ENCODE results near the gene MAN1A2. TPM values are rescaled to one million over a fixed set of nuclear protein-coding genes. Genes with fewer than 3 reads are reported as not detected.
"Not testable (repeated sequence)": the region's sequence is repeated elsewhere in the genome, so short reads cannot be mapped to it uniquely, and the experiment has no call there.

The MAN1A2 gene
- total and polyA plus RNA-seq, 2 experiments from 2014 or later: 24.7 to 45.0 TPM

DNA sequence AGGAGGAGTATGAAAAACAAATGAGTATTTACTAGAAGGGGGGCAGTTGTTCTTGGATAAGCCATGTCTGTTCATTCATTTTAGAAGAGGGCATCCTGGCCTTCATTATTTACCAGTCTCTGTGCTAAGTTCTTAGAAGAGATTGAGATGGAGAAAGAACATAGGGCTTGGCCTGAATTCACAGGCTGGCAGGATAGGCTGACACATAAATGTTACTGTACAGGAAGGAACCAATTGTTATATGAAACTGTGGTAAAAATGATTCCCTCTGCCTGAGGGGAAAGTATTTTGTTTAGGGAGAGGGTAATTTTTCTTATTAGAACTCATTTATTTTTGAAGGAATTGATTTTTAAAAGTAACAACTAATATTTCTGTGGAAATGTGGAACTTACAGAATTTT lies 99.5 kb downstream of the MAN1A2 start:
- Histone ChIP-seq H3K4me3 (no peak overlapping the region), H3K27ac (no peak overlapping the region), H3K4me2 (no peak overlapping the region), H3K9me2 (replicated peaks; ENCODE audit: insufficient read depth) (no peaks in the 10 kb centered on the region), H2AFZ (no peak overlapping the region), H4K20me1 (ENCODE audit: insufficient read depth, poor library complexity, severe bottlenecking) (no peaks in the 10 kb centered on the region), H3K9me3 (ENCODE audit: low read depth) (no peaks in the 10 kb centered on the region), H3K79me2 (no peaks in the 10 kb centered on the region), H3K4me1 (ENCODE audit: insufficient read depth) (no peaks in the 10 kb centered on the region), H3K27me3 (no peaks in the 10 kb centered on the region), H3K36me3 (replicated peaks; ENCODE audit: insufficient read depth, low read depth) (peaks cover 3% of the 10 kb centered on the region)
- DNase-seq (ENCODE audit: low spot score): no peak
- TF ChIP-seq, protein P1, sequence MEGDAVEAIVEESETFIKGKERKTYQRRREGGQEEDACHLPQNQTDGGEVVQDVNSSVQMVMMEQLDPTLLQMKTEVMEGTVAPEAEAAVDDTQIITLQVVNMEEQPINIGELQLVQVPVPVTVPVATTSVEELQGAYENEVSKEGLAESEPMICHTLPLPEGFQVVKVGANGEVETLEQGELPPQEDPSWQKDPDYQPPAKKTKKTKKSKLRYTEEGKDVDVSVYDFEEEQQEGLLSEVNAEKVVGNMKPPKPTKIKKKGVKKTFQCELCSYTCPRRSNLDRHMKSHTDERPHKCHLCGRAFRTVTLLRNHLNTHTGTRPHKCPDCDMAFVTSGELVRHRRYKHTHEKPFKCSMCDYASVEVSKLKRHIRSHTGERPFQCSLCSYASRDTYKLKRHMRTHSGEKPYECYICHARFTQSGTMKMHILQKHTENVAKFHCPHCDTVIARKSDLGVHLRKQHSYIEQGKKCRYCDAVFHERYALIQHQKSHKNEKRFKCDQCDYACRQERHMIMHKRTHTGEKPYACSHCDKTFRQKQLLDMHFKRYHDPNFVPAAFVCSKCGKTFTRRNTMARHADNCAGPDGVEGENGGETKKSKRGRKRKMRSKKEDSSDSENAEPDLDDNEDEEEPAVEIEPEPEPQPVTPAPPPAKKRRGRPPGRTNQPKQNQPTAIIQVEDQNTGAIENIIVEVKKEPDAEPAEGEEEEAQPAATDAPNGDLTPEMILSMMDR (IDR thresholded peaks at IDR 0.05; ENCODE audit: poor library complexity): no peak
- TF ChIP-seq EZH2phosphoT487 (IDR thresholded peaks at IDR 0.05; ENCODE audit: low read depth, severe bottlenecking, unreplicated experiment) (no peak), EZH2 (IDR thresholded peaks at IDR 0.05; ENCODE audit: borderline replicate concordance) (no peak)

DNA sequence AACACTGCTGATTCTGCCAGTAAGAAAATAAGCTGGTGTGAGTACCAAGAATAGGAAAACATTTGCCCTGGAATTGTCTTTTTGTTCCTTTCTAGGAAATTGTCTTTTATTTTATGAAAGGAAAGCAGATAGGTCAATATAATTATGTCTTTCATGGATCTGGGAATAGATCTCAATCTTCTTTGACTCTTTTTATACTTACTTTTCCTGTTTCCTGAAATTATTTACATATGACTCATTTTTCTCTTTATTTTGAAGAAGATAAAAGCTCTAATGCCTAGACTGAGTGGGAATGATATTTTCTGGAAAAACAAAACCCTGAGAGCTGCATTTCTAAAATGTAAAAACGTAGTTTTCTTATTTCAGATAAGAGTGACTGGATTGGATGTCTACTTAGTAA lies 100.1 kb downstream of the MAN1A2 start:
- H3K27ac ChIP-seq: no peak overlapping the region
- no peaks in the 10 kb centered on the region for H3K27me3 ChIP-seq
- TF ChIP-seq EZH2 (IDR thresholded peaks at IDR 0.05; ENCODE audit: borderline replicate concordance): no peak
- TF ChIP-seq, protein P1 (IDR thresholded peaks at IDR 0.05; ENCODE audit: poor library complexity): no peak
- TF ChIP-seq EZH2phosphoT487 (IDR thresholded peaks at IDR 0.05; ENCODE audit: low read depth, severe bottlenecking, unreplicated experiment): no peak
- DNase-seq (ENCODE audit: low spot score): no peak
- no peaks in the 10 kb centered on the region for H4K20me1 ChIP-seq (ENCODE audit: insufficient read depth, poor library complexity, severe bottlenecking)
- no peak overlapping the region for H3K4me2 ChIP-seq
- peaks cover 3% of the 10 kb centered on the region for H3K36me3 ChIP-seq (replicated peaks; ENCODE audit: insufficient read depth, low read depth)
- H3K79me2 ChIP-seq: no peaks in the 10 kb centered on the region
- no peaks in the 10 kb centered on the region for H3K9me3 ChIP-seq (ENCODE audit: low read depth)
- no peak overlapping the region for H3K4me3 ChIP-seq
- H3K9me2 ChIP-seq (replicated peaks; ENCODE audit: insufficient read depth): no peaks in the 10 kb centered on the region
- no peaks in the 10 kb centered on the region for H3K4me1 ChIP-seq (ENCODE audit: insufficient read depth)
- H2AFZ ChIP-seq: no peak overlapping the region
- WGBS (ENCODE audit: low lambda C conversion rate, missing lambda C conversion rate): 54% methylated on average over 1 of the region's 1 CpG

DNA sequence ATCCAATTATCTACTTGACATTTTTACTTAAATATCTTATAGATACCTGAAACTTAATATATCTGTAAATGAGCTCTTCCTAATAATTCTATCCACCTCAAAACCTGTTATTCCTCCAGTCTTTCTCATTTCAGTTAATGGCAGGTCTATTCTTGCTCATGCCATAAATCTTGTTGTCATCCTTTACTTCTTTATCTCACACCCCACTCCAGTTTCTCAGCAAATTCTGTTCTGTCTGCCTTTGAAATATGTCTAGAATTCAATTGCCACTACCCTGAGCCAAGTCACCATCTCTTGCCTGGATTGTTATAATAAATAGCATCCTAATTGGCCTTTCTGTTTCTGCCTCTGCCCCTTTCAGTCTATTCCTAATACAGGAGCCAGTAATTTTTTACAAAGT lies 105.8 kb downstream of the MAN1A2 start:
- H3K36me3 ChIP-seq (replicated peaks; ENCODE audit: insufficient read depth, low read depth): peaks cover 3% of the 10 kb centered on the region
- no peak overlapping the region for H3K4me3 ChIP-seq
- no peaks in the 10 kb centered on the region for H4K20me1 ChIP-seq (ENCODE audit: insufficient read depth, poor library complexity, severe bottlenecking)
- TF ChIP-seq, protein P1 (IDR thresholded peaks at IDR 0.05; ENCODE audit: poor library complexity): no peak
- TF ChIP-seq EZH2phosphoT487 (IDR thresholded peaks at IDR 0.05; ENCODE audit: low read depth, severe bottlenecking, unreplicated experiment) (no peak), EZH2 (IDR thresholded peaks at IDR 0.05; ENCODE audit: borderline replicate concordance) (no peak)
- no peaks in the 10 kb centered on the region for H3K4me1 ChIP-seq (ENCODE audit: insufficient read depth)
- H2AFZ ChIP-seq: no peak overlapping the region
- no peak for DNase-seq (ENCODE audit: low spot score)
- H3K79me2 ChIP-seq: no peaks in the 10 kb centered on the region
- H3K4me2 ChIP-seq: no peak overlapping the region
- no peaks in the 10 kb centered on the region for H3K9me3 ChIP-seq (ENCODE audit: low read depth)
- H3K9me2 ChIP-seq (replicated peaks; ENCODE audit: insufficient read depth): no peaks in the 10 kb centered on the region
- no peak overlapping the region for H3K27ac ChIP-seq
- H3K27me3 ChIP-seq: no peaks in the 10 kb centered on the region

DNA sequence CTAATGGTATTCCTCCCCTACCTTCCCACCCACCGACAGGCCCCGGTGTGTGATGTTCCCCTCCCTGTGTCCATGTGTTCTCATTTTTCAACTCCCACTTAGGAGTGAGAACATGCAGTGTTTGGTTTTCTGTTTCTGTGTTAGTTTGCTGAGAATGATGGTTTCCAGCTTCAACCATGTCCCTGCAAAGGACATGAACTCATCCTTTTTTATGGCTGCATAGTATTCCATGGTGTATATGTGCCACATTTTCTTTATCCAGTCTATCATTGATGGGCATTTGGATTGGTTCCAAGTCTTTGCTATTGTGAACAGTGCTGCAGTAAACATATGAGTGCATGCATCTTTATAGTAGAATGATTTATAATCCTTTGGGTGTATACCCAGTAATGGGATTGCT lies 108.2 kb downstream of the MAN1A2 start:
- not testable (repeated sequence) for H3K9me2 ChIP-seq (replicated peaks; ENCODE audit: insufficient read depth); H3K4me2 ChIP-seq; H3K27me3 ChIP-seq; H3K4me1 ChIP-seq (ENCODE audit: insufficient read depth); H3K79me2 ChIP-seq; DNase-seq (ENCODE audit: low spot score); H3K4me3 ChIP-seq; H3K9me3 ChIP-seq (ENCODE audit: low read depth); H4K20me1 ChIP-seq (ENCODE audit: insufficient read depth, poor library complexity, severe bottlenecking); H3K27ac ChIP-seq; H3K36me3 ChIP-seq (replicated peaks; ENCODE audit: insufficient read depth, low read depth); H2AFZ ChIP-seq
- 100% methylated on average over 2 of the region's 2 CpGs for WGBS (ENCODE audit: low lambda C conversion rate, missing lambda C conversion rate)

Measured in hepatocyte (in vitro differentiated cells).